Renal cortex interstitium (tissue), 11 donors: ENCODE data around the gene AHSG. TPM values are rescaled to one million over a fixed set of nuclear protein-coding genes. Genes with fewer than 3 reads are reported as not detected.

Source experiments
- DNase-seq, 11 donors: peaks; one replicate each; pipeline ENCODE4 v3.0.0-alpha.2; 2013; ENCODE audit warnings: low read depth in 9 of 11, low spot score in 4 of 11; ENCODE audit errors: extremely low read depth in 1 of 11
- polyA plus RNA-seq, 3 donors: library from polyadenylated mRNA; unstranded; fragments of 120-200 nt; gene quantifications; one replicate each; pipeline ENCODE4 v1.2.1, GENCODE V29; 2013; ENCODE audit not compliant: insufficient read length in 3 of 3

The AHSG gene
- polyA plus RNA-seq, 3 donors = 0.33 to 2.2 (median 0.50) TPM

DNA sequence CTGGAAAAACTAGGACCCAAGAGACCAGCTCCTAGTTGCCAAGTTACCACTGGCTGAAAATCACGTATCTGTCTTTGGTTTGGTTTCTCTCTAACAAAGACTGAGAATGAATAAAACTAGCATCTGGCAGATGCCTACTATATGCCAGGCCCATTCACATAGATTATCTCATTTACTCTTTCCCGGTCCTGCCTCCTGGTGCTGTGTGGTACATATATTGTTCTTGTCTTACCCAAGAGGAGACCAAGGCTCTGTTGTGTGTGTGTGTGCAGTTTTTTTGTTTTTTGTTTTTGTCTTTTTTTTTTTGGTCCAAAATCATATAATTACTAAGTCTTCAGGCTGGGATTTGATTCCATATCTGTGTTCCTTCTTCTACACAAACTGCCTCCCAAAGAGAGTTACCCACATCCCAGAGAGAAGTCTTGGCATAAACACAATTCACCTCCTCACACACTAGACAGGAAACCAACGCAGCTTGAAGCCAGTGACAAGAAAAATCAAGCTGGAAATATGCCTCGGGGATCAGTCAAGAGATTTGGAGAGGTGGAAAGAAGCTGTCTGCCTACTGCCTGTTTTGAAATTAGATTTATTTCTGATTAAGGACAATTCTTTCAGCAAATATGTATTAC, 891 bp downstream of the AHSG start:
- no peak for DNase-seq

DNA sequence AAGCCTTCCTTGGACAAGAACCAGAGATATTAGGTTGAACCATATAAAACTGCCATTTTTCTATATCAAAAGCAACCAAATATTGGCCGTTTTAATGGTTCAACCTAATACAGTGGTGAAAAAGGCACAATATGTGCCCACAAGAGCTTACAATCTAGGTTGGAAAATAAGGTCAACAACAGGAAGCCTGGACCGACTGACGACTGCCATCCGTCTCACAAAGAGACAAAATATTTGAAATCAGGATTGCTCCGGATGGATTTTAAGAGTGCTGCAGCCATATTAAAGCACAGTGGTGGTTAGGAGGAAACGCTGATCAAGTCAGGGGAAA, 1.4 kb downstream of the AHSG start:
- DNase-seq = no peak

DNA sequence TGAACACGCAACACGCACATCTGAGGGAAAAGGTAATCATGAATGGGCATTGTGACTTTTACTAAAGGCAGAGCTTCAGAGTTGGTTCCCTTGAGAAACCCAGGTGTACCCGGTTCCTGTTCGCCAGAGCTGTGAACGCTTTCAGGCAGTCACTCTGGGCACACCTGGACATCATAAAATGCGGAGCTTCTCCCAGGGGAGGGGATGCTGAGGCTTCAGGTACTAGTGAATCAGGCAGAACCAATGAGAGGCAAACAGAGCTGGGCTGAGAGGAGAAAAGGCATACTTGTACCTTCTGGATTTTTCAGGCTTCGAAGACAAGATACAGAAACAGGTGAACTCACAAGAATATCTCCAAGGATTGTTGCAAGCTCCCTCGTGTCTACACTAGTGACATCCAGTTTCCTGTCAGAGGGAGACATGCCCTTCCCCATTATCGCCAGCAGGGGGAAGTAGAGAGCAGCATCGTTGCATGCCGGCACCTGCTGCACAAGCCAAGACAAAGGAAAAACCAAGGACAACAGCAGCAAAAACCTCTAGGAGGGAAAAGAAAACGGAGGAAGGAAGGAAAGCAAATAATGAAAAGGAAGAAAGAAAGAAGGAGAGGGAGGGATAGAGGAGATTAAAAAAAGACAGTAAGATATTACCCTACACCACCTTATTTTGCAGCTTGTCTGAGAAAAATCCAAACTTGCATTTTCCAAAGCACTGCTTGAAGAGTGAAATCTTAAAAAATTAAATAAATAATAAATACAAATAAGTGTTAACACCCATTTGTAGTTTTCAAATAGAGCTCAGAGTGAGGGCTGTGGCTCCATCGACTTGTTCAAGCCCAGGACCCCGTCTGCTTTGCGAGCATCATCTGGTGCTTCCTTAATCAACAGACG, 2.0 kb downstream of the AHSG start:
- peak; percentile 49 to 76 (median 70) for DNase-seq

DNA sequence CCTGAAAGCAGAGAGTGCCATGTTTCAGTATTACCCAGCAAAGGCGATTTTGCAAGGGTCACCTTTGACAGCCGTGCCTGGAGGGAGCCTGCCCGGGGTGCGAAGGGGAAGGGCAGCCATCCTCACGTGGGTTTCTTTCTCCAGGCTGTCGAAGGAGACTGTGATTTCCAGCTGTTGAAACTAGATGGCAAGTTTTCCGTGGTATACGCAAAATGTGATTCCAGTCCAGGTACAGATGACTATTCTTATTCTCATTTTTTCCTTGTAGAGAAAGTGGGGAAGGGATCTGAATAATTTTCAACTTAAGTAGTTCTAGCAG, 3.4 kb downstream of the AHSG start:
- DNase-seq = no peak

DNA sequence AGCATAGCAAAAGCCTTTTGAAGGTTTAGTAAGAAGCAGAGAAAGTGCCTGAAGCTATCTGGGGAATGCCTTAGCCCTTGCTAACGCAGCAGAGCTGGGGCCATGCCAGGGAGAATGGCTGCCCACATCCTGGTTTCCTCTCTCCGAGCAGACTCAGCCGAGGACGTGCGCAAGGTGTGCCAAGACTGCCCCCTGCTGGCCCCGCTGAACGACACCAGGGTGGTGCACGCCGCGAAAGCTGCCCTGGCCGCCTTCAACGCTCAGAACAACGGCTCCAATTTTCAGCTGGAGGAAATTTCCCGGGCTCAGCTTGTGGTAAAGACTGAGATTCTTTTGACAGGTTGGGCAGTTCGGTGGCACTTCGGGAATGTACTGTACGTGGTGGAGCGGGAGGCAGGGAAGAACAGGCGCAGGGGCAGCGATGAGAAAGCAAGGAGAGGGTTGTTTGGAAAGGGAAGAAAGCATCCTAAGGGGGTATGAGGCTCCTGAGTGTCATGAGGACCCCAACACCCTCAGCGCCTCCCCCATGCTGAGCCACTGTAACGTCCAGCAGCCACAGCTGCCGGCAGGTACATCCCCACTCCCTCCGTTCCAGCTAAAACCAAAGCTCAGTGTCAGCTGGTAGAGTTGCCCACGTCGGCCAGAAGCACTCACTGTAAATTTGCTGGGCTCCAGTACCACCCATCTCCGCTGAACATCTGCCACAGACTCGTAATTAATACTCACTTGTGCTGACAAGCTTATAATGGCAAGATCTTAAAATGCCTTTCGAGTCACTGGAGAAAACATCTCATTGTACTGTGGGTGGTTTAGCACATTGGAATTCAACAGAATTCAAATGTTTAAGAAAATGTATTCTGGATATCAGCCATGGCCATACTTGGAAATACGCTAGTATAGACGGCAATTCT, 4.4 kb downstream of the AHSG start:
- DNase-seq = peak; percentile 25 to 72 (median 61)

DNA sequence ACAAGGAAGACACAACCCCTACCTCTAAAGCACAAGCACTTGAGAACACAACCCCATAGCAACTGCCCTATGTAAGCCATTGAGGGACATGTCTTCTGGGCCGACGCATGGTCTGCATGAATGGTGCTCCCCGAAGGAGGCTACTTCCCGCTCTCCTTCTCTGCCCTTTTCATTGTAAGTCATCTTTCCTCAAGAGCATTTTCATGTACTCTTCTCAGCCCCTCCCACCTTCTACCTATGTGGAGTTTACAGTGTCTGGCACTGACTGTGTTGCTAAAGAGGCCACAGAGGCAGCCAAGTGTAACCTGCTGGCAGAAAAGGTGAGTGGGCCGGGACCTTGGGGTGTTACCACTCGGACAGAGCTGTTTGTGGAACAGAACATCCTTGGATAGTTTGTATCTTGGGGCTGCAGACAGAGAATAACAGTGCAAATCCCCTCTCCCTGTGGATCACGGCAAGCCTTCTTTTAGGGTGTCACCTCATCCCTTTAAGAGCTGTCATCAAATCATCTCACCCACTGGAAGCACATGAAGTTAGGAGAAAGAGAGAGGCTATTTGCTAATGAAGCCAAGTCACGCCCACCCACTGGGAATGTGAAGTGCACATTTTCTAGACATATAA, 5.6 kb downstream of the AHSG start:
- no peak for DNase-seq

DNA sequence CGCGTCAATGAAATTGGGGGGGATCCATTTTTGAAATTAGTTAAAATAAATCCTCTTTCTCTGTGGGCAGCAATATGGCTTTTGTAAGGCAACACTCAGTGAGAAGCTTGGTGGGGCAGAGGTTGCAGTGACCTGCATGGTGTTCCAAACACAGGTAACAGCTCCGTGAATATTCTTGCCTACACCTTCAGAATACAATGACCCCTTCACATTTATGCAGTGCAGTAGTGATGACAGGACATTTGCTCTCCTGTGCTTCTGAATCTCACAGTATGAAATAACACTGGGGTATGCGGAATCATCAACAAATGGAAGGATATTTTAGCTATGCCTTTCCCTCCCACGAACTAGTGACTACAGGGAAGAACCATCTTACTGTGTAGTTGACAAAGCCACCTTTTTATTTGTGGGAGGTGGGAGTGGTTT, 6.9 kb downstream of the AHSG start:
- DNase-seq = no peak

DNA sequence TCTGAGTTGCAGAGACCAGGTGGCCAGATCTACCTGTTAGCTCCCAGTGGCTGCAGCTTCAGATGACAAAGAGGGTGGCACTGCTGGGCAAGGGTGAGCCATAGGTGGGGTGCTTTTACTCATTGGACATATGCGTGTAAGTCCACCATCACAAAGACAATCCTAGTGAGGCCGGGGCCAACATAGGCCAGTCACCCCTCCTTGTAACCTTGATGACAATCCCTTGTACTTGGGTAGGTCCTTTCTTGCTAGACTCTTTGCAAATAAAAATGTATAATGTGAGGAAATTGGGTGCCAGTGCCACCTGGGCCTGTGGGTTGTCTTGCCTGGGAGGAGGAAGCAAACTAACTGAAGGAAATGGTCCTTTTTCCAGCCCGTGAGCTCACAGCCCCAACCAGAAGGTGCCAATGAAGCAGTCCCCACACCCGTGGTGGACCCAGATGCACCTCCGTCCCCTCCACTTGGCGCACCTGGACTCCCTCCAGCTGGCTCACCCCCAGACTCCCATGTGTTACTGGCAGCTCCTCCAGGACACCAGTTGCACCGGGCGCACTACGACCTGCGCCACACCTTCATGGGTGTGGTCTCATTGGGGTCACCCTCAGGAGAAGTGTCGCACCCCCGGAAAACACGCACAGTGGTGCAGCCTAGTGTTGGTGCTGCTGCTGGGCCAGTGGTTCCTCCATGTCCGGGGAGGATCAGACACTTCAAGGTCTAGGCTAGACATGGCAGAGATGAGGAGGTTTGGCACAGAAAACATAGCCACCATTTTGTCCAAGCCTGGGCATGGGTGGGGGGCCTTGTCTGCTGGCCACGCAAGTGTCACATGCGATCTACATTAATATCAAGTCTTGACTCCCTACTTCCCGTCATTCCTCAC, 7.6 kb downstream of the AHSG start:
- no peak for DNase-seq

DNA sequence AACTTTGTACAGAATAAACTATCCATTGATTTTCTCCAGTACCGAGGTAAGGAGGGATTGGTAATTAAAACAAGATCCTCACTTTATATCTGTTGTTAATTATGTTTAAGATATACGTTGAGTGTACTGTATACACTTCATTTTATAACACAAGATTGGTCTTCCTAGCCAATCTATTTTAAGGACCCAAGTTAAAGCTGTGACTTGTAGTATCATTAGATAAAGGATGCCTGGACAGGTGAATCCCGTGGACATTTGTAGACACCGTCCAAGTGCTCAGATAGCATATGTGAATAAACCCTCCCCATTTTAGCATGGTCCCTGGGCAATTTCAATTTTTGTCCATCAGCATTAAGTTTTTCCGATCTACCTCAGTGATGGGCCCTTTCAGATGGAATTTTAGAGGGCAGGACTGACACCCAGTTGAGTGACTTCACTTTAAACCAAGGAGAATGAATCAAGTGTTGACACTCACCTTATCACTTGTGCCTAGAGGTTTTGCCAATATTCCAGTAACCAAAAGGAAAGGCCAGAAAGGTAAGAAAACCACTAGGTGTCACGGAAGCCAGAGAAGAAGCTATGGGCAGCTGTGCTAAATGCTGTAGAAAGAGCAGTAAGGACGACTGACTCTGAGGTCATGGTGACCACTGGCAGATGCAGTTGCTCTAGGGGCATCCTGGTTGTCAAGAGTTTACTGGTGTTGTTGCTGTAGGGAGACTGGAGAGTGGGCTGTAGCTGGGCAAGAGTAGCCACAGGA, 9.2 kb downstream of the AHSG start:
- no peak for DNase-seq

DNA sequence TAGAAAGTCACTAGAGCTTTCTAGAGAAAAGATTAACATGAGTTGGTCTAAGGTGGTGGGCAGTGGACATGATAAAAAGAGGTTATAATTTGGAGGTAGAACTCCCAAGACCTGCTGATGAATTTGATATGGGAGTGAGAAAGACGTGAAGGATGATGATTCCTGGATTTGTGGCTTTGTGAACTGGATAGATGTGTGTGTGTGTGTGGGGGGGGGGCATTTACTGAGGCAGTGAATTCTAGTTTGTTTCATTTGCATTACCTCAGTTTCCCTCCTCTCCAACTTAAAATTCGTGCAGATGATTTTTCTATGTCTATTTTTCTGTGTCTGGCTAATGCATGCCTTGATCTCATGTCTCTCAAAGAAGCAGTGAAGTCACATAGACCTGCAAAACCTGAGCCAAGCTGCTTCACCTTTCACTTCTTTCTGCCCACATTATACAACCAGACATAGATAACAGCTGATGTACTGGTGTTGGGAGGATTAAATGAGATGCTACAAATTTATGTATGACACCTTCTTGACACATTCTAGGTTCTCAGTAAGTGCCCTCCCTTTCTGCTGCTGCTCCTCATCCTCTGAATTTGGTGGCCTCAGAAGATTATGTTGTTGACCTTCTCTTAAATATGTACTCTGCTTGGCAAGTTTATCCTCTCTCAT, 9.9 kb downstream of the AHSG start:
- DNase-seq = no peak

DNA sequence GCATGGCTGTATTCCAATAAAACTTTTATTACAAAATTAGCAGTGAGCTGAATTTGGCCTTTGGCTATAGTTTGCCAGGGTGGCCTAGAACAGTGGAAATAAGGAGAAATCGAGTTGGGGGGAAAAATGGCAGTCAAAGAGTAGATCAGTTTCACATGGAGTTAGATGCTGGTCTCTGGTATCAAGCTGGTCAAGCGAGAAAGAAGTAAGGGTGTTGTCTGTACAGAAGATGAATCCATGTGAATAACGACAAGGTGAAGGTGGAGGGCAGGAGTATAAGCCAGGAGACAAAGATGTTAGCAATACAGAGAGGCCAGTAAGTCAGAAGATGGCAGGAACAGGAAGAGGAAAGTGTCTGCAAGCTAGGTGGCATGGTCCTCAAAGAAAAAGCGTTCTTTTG, 11.7 kb downstream of the AHSG start:
- DNase-seq = no peak

DNA sequence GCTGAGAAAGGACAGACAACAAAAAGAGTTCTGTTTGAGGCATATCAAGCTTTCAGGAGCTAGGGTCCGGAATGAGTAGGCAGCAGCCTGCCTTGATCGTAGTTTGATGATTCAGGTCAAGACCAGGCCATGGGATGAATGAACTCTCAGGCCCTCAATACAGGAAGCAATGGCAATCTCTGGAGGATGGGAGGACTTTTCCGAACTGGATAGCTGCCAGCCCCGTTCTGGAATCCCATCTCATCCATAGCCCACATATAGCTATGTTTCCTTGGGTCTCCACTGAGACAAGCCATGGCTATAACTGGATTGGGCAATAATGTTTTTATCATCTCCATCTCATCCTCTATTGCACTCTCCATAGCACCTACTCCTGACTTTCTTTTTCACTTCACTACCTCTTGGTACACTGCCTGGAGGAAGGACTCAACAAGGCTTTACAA, 12.8 kb downstream of the AHSG start:
- no peak for DNase-seq

DNA sequence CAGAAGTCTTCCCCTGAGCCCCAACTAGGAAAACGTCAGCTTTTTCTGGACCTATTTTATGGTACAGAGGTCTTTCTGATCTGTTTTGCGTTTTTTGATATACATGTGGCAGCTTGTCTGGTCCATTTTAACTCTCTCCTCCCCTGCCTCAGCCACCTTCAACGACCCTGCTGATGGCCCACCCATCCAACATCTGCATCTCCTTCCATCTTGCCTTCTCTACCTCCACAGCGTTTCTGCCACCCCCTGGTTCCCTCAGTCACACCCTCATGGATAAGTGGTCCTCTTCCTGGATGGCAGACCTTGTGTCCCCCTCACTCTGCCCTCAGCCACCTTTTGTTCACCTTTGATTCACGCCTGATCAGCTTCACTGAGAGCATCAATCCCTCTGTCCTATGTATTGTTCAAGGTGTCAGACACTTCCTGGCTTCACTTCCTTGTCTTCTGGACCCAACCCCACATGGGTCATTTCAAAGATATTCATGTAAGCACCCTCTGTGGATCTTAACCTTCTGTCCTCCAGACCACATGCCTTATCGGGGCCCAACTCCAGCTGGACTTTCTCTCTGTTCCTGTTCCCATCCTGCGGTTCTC, 13.5 kb downstream of the AHSG start:
- DNase-seq = no peak

DNA sequence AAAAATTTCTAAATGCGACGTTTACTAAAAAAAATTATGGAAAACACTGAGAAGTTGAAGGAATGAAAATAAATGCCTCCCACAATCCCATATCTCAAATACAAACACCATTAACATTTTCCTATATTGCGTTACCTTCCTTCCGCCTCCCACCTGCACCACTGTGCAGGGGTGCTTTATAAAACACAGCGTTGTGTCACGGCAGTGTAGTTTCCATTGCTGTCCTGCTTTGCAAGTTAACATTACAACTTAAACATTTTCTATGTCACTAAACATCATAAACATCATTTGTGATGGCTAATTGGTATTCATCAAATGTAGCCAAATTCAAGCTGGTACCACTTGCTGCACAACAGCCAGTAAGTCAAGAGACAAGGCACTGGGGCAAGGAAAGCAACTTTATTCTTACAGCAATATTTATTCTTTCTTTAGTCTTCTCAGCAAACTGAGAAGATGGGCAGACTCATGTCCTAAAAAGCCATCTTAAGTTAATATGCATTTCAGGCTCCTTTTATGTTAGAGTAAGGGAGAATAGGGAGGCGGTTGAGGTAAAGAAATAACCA, 15.1 kb downstream of the AHSG start:
- no peak for DNase-seq

DNA sequence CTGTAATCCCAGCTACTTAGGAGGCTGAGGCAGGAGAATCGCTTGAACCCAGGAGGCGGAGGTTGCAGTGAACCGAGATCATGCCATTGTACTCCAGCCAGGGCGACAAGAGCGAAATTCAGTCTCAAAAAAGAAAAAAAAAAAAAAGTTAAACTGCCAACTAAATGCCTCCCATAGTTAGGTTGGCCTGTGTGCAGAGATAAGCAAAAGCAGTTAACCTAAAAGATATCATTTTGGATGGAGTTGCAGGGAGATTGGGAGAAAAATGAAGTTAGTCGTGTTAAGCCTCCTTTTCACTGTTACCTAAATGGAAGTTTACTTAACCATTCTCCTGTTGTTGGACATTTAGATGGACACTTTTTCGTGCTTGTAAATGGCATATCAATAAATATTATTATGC, 15.9 kb downstream of the AHSG start:
- DNase-seq = no peak

DNA sequence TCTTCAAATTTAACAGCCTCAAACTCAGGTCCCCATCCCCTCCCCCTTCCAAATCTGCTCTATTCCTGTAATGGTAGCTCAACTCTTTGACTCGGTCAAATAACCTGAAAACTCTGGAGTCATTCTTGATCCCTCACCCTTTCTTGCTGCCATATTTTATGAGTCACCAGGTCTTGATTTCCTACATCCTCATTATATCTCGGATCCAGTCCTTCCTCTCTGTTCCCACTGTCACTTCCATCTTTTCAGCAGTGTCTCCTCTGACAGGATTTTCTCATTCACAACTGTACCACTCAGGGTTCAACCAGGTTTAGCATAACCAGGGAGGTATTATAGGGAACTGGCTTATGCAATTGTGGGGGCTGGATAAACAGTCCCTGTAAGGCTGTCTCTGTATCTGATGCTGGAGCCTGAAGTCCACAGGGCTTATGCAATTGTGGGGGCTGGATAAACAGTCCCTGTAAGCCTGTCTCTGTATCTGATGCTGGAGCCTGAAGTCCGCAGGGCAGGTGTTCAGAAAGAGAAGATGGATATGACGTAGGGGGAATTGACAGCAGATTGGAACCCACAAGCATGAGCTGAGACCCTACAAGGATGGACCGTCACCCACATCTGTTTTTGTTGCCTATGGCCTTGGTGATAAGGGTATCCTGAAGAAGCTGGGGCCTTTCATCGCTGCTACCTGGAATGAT, 18.2 kb downstream of the AHSG start:
- DNase-seq = no peak
